Measurements from ENCODE around the gene PKD1L1.

Gene PKD1L1

GRCh38 chr7:47907981-47908616 is 40.2 kb downstream of the PKD1L1 start:
- 94 to 97% methylated on average over 8 to 9 of the region's 9 CpGs for WGBS, 2 experiments
- no peaks in the 10 kb centered on the region for H3K27me3 ChIP-seq (ENCODE audit: control insufficient read depth, insufficient read depth, low read length, poor library complexity, severe bottlenecking)

GRCh38 chr7:47906883-47907282 is 41.4 kb downstream of the PKD1L1 start:
- Histone ChIP-seq H3K27me3 (ENCODE audit: control insufficient read depth, insufficient read depth, low read length, poor library complexity, severe bottlenecking) (no peaks in the 10 kb centered on the region), H3K36me3 (ENCODE audit: control insufficient read depth, insufficient read depth, low read length) (no peaks in the 10 kb centered on the region), H3K27ac (ENCODE audit: insufficient read depth, low read depth, low read length, poor library complexity, severe bottlenecking) (no peak overlapping the region), H3K9me3 (ENCODE audit: control insufficient read depth, low read length) (no peaks in the 10 kb centered on the region), H3K4me1 (ENCODE audit: control insufficient read depth, insufficient read depth, low read length) (peaks cover 42% of the 10 kb centered on the region), H3K4me3 (ENCODE audit: insufficient read depth, low read depth, low read length) (no peak overlapping the region)
- 93 to 95% methylated on average over 3 of the region's 3 CpGs for WGBS, 2 experiments

More at GRCh38 chr7:47907981-47908616, 40.2 kb downstream of the PKD1L1 start:
- no peak overlapping the region for H3K27ac ChIP-seq (ENCODE audit: insufficient read depth, low read depth, low read length, poor library complexity, severe bottlenecking)
- H3K36me3 ChIP-seq (ENCODE audit: control insufficient read depth, insufficient read depth, low read length), result no peaks in the 10 kb centered on the region
- H3K4me3 ChIP-seq (ENCODE audit: insufficient read depth, low read depth, low read length), result no peak overlapping the region
- no peaks in the 10 kb centered on the region for H3K9me3 ChIP-seq (ENCODE audit: control insufficient read depth, low read length)
- peaks cover 37% of the 10 kb centered on the region for H3K4me1 ChIP-seq (ENCODE audit: control insufficient read depth, insufficient read depth, low read length)

GRCh38 chr7:47905076-47905920 is 43.0 kb downstream of the PKD1L1 start:
- H3K27me3 ChIP-seq (ENCODE audit: control insufficient read depth, insufficient read depth, low read length, poor library complexity, severe bottlenecking), result no peaks in the 10 kb centered on the region
- H3K9me3 ChIP-seq (ENCODE audit: control insufficient read depth, low read length), result no peaks in the 10 kb centered on the region
- WGBS, 2 experiments, result 36 to 38% methylated on average over 10 of the region's 10 CpGs
- H3K27ac ChIP-seq (ENCODE audit: insufficient read depth, low read depth, low read length, poor library complexity, severe bottlenecking), result peak overlapping the region; percentile 28
- no peak overlapping the region for H3K4me3 ChIP-seq (ENCODE audit: insufficient read depth, low read depth, low read length)
- peaks cover 48% of the 10 kb centered on the region for H3K4me1 ChIP-seq (ENCODE audit: control insufficient read depth, insufficient read depth, low read length)
- H3K36me3 ChIP-seq (ENCODE audit: control insufficient read depth, insufficient read depth, low read length), result no peaks in the 10 kb centered on the region

- no peak overlapping the region for H3K4me3 ChIP-seq (ENCODE audit: insufficient read depth, low read depth, low read length)
- H3K27ac ChIP-seq (ENCODE audit: insufficient read depth, low read depth, low read length, poor library complexity, severe bottlenecking), result peak overlapping the region; percentile 20
- H3K9me3 ChIP-seq (ENCODE audit: control insufficient read depth, low read length), result no peaks in the 10 kb centered on the region
- peaks cover 47% of the 10 kb centered on the region for H3K4me1 ChIP-seq (ENCODE audit: control insufficient read depth, insufficient read depth, low read length)
- no peaks in the 10 kb centered on the region for H3K36me3 ChIP-seq (ENCODE audit: control insufficient read depth, insufficient read depth, low read length)
- 92 to 95% methylated on average over 4 of the region's 4 CpGs for WGBS, 2 experiments
- no peaks in the 10 kb centered on the region for H3K27me3 ChIP-seq (ENCODE audit: control insufficient read depth, insufficient read depth, low read length, poor library complexity, severe bottlenecking)
Observed at GRCh38 chr7:47902013-47902412, 46.3 kb downstream of the PKD1L1 start.

- H3K27ac ChIP-seq (ENCODE audit: insufficient read depth, low read depth, low read length, poor library complexity, severe bottlenecking), result peak overlapping the region; percentile 20
- WGBS, 2 experiments, result 78 to 80% methylated on average over 10 to 11 of the region's 11 CpGs
- H3K9me3 ChIP-seq (ENCODE audit: control insufficient read depth, low read length), result no peaks in the 10 kb centered on the region
- peaks cover 50% of the 10 kb centered on the region for H3K4me1 ChIP-seq (ENCODE audit: control insufficient read depth, insufficient read depth, low read length)
- H3K4me3 ChIP-seq (ENCODE audit: insufficient read depth, low read depth, low read length), result no peak overlapping the region
- H3K27me3 ChIP-seq (ENCODE audit: control insufficient read depth, insufficient read depth, low read length, poor library complexity, severe bottlenecking), result no peaks in the 10 kb centered on the region
- no peaks in the 10 kb centered on the region for H3K36me3 ChIP-seq (ENCODE audit: control insufficient read depth, insufficient read depth, low read length)
Observed at GRCh38 chr7:47901542-47901941, 46.7 kb downstream of the PKD1L1 start.

- Histone ChIP-seq H3K36me3 (ENCODE audit: control insufficient read depth, insufficient read depth, low read length) (no peaks in the 10 kb centered on the region), H3K27ac (ENCODE audit: insufficient read depth, low read depth, low read length, poor library complexity, severe bottlenecking) (no peak overlapping the region), H3K4me1 (ENCODE audit: control insufficient read depth, insufficient read depth, low read length) (peaks cover 24% of the 10 kb centered on the region), H3K27me3 (ENCODE audit: control insufficient read depth, insufficient read depth, low read length, poor library complexity, severe bottlenecking) (no peaks in the 10 kb centered on the region), H3K4me3 (ENCODE audit: insufficient read depth, low read depth, low read length) (no peak overlapping the region), H3K9me3 (ENCODE audit: control insufficient read depth, low read length) (no peaks in the 10 kb centered on the region)
- 85 to 97% methylated on average over 4 of the region's 4 CpGs for WGBS, 2 experiments
Observed at GRCh38 chr7:47897831-47898230, 50.4 kb downstream of the PKD1L1 start.

- no peak overlapping the region for H3K4me3 ChIP-seq (ENCODE audit: insufficient read depth, low read depth, low read length)
- H3K36me3 ChIP-seq (ENCODE audit: control insufficient read depth, insufficient read depth, low read length), result no peaks in the 10 kb centered on the region
- H3K9me3 ChIP-seq (ENCODE audit: control insufficient read depth, low read length), result no peaks in the 10 kb centered on the region
- no peaks in the 10 kb centered on the region for H3K27me3 ChIP-seq (ENCODE audit: control insufficient read depth, insufficient read depth, low read length, poor library complexity, severe bottlenecking)
- H3K27ac ChIP-seq (ENCODE audit: insufficient read depth, low read depth, low read length, poor library complexity, severe bottlenecking), result no peak overlapping the region
- WGBS, 2 experiments, result 36 to 38% methylated on average over 9 of the region's 9 CpGs
- H3K4me1 ChIP-seq (ENCODE audit: control insufficient read depth, insufficient read depth, low read length), result peaks cover 19% of the 10 kb centered on the region
Observed at GRCh38 chr7:47896809-47897423, 51.4 kb downstream of the PKD1L1 start.

- Histone ChIP-seq H3K27ac (ENCODE audit: insufficient read depth, low read depth, low read length, poor library complexity, severe bottlenecking) (no peak overlapping the region), H3K4me3 (ENCODE audit: insufficient read depth, low read depth, low read length) (no peak overlapping the region), H3K36me3 (ENCODE audit: control insufficient read depth, insufficient read depth, low read length) (no peaks in the 10 kb centered on the region), H3K9me3 (ENCODE audit: control insufficient read depth, low read length) (no peaks in the 10 kb centered on the region), H3K27me3 (ENCODE audit: control insufficient read depth, insufficient read depth, low read length, poor library complexity, severe bottlenecking) (no peaks in the 10 kb centered on the region), H3K4me1 (ENCODE audit: control insufficient read depth, insufficient read depth, low read length) (peaks cover 12% of the 10 kb centered on the region)
- 95 to 98% methylated on average over 2 of the region's 2 CpGs for WGBS, 2 experiments
Observed at GRCh38 chr7:47895026-47895425, 53.2 kb downstream of the PKD1L1 start.

- Histone ChIP-seq H3K4me1 (ENCODE audit: control insufficient read depth, insufficient read depth, low read length) (peaks cover 12% of the 10 kb centered on the region), H3K27ac (ENCODE audit: insufficient read depth, low read depth, low read length, poor library complexity, severe bottlenecking) (no peak overlapping the region), H3K36me3 (ENCODE audit: control insufficient read depth, insufficient read depth, low read length) (no peaks in the 10 kb centered on the region), H3K27me3 (ENCODE audit: control insufficient read depth, insufficient read depth, low read length, poor library complexity, severe bottlenecking) (no peaks in the 10 kb centered on the region), H3K4me3 (ENCODE audit: insufficient read depth, low read depth, low read length) (no peak overlapping the region), H3K9me3 (ENCODE audit: control insufficient read depth, low read length) (no peaks in the 10 kb centered on the region)
- WGBS, 2 experiments, result 95% methylated on average over 15 of the region's 15 CpGs
Observed at GRCh38 chr7:47893721-47894365, 54.4 kb downstream of the PKD1L1 start.

- H3K4me1 ChIP-seq (ENCODE audit: control insufficient read depth, insufficient read depth, low read length), result peaks cover 12% of the 10 kb centered on the region
- H3K4me3 ChIP-seq (ENCODE audit: insufficient read depth, low read depth, low read length), result no peak overlapping the region
- H3K27ac ChIP-seq (ENCODE audit: insufficient read depth, low read depth, low read length, poor library complexity, severe bottlenecking), result no peak overlapping the region
- no peaks in the 10 kb centered on the region for H3K27me3 ChIP-seq (ENCODE audit: control insufficient read depth, insufficient read depth, low read length, poor library complexity, severe bottlenecking)
- no peaks in the 10 kb centered on the region for H3K36me3 ChIP-seq (ENCODE audit: control insufficient read depth, insufficient read depth, low read length)
- no peaks in the 10 kb centered on the region for H3K9me3 ChIP-seq (ENCODE audit: control insufficient read depth, low read length)
- WGBS, 2 experiments, result 72 to 74% methylated on average over 10 of the region's 10 CpGs
Observed at GRCh38 chr7:47893238-47893637, 55.0 kb downstream of the PKD1L1 start.
